Lower lobe of right lung (tissue), 2 donors: ENCODE results near the gene DUSP16. TPM values are rescaled to one million over a fixed set of nuclear protein-coding genes. Genes with fewer than 3 reads are reported as not detected.

ENCODE experiments used
- ATAC-seq, 2 donors: fragments of 200-7000 bp; cut with Tn5 transposase; one replicate each; pipeline ENCODE4 v1.9.1; 2020 to 2022; ENCODE audit warnings: mild to moderate bottlenecking in 2 of 2, moderate library complexity in 2 of 2
- DNase-seq: peaks from one replicate; pipeline ENCODE4 v3.0.0-alpha.2; 2020
- H3K27ac ChIP-seq: fragments of 200-600 bp; one replicate; pipeline ENCODE4 v1.8.0; 2022
- H3K27me3 ChIP-seq: fragments of 200-600 bp; one replicate; pipeline ENCODE4 v1.8.0; 2022; ENCODE audit warnings: low read depth
- H3K36me3 ChIP-seq: fragments of 200-600 bp; one replicate; pipeline ENCODE4 v1.8.0; 2022; ENCODE audit warnings: mild to moderate bottlenecking
- H3K4me1 ChIP-seq: fragments of 200-600 bp; one replicate; pipeline ENCODE4 v1.8.0; 2022
- H3K4me3 ChIP-seq: fragments of 200-600 bp; one replicate; pipeline ENCODE4 v1.8.0; 2022; ENCODE audit warnings: mild to moderate bottlenecking
- H3K9me3 ChIP-seq: fragments of 200-600 bp; one replicate; pipeline ENCODE4 v1.8.0; 2022
- CTCF ChIP-seq: fragments of 200-600 bp; IDR thresholded peaks from one replicate; pipeline ENCODE4 v1.8.0; 2022; ENCODE audit warnings: antibody characterized with exemption, mild to moderate bottlenecking
- intact Hi-C: fragments of 100-400 bp; cut with DNase I; formaldehyde crosslinking; loops from one replicate; pipeline ENCODE4 v1.11.0; 2022
- total RNA-seq: library from RNA; stranded (reverse); fragmentation: NEBNext Ultra II Directional; extraction: Animal tissue kit (Norgen Biotek cat#: 25700); gene quantifications from one replicate; pipeline ENCODE4 v1.2.1, GENCODE V29; 2021
- donor health status: DM: no; HTN: yes; CAD: no; lungs with severe emphysema.

DUSP16 gene
- total RNA-seq, 1 donor from 2014 or later, result 44.0 TPM

- Histone ChIP-seq H3K27me3 (no peaks in the 10 kb centered on the region), H3K4me3 (no peak overlapping the region), H3K27ac (no peak overlapping the region), H3K4me1 (peaks cover 31% of the 10 kb centered on the region), H3K36me3 (no peaks in the 10 kb centered on the region), H3K9me3 (no peaks in the 10 kb centered on the region)
- DNase-seq, result no peak
- no peak for TF ChIP-seq CTCF
- ATAC-seq, result no peak
- intact Hi-C loops, result no loop called here
Observed at GRCh38 chr12:12446786-12447185, 115.9 kb downstream of the DUSP16 start.

GRCh38 chr12:12445882-12446181 is 116.8 kb downstream of the DUSP16 start:
- Histone ChIP-seq H3K36me3 (no peaks in the 10 kb centered on the region), H3K4me1 (peaks cover 40% of the 10 kb centered on the region), H3K9me3 (no peaks in the 10 kb centered on the region), H3K27ac (no peak overlapping the region), H3K4me3 (no peak overlapping the region), H3K27me3 (no peaks in the 10 kb centered on the region)
- TF ChIP-seq CTCF, result no peak
- intact Hi-C loops, result no loop called here
- DNase-seq (no peak), ATAC-seq (no peak)

GRCh38 chr12:12445165-12445881 is 117.3 kb downstream of the DUSP16 start:
- ATAC-seq (no peak), DNase-seq (no peak)
- Histone ChIP-seq H3K4me3 (no peak overlapping the region), H3K9me3 (no peaks in the 10 kb centered on the region), H3K36me3 (no peaks in the 10 kb centered on the region), H3K4me1 (peaks cover 35% of the 10 kb centered on the region), H3K27me3 (no peaks in the 10 kb centered on the region), H3K27ac (no peak overlapping the region)
- no peak for TF ChIP-seq CTCF
- intact Hi-C loops, result no loop called here

- Histone ChIP-seq H3K4me3 (no peak overlapping the region), H3K4me1 (peaks cover 23% of the 10 kb centered on the region), H3K27ac (peak overlapping the region; percentile 42), H3K27me3 (no peaks in the 10 kb centered on the region), H3K36me3 (no peaks in the 10 kb centered on the region), H3K9me3 (no peaks in the 10 kb centered on the region)
- TF ChIP-seq CTCF, result no peak
- DNase-seq (no peak), ATAC-seq (no peak)
- intact Hi-C loops, result no loop called here
Observed at GRCh38 chr12:12443431-12443878, 119.2 kb downstream of the DUSP16 start.

- intact Hi-C loops, result no loop called here
- H3K4me1 ChIP-seq, result peaks cover 23% of the 10 kb centered on the region
- no peaks in the 10 kb centered on the region for H3K36me3 ChIP-seq
- no peaks in the 10 kb centered on the region for H3K27me3 ChIP-seq
- DNase-seq (no peak), ATAC-seq (no peak)
- no peak overlapping the region for H3K4me3 ChIP-seq
- peak overlapping the region; percentile 42 for H3K27ac ChIP-seq
- no peak for TF ChIP-seq CTCF
- H3K9me3 ChIP-seq, result no peaks in the 10 kb centered on the region
Observed at GRCh38 chr12:12442548-12443071, 120.1 kb downstream of the DUSP16 start.
